ENCODE results near the gene SLC9C1. TPM values are rescaled to one million over a fixed set of nuclear protein-coding genes. Genes with fewer than 3 reads are reported as not detected.

SLC9C1 gene
- total and polyA plus RNA-seq, 2 donors, result 0.11 to 0.94 TPM

DNA sequence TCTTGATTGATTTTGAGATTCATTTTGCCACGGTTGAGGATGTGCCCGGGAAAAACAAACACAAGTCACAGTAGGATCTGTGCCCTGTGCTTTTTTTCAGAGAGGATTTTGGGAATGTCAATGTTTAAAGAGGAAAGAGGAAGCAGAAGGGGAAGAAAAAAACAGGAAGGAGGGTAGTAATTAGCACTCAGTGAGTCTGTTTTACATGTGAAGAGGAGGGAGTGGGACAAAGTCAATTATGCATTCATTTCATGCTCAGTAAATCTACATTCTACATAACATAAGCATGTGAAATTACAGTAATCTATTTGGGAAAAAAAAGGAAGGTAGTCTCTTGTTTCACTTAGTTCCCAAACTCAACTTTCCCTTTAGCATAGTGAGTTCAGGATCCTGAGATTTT lies 20.6 kb upstream of the SLC9C1 start:
- H3K36me3 ChIP-seq (ENCODE audit: control insufficient read depth in 2 of 2, insufficient read depth in 2 of 2, low read length in 1 of 2), result no peaks in the 10 kb centered on the region
- H3K9me3 ChIP-seq (ENCODE audit: control insufficient read depth in 2 of 2, insufficient read depth in 1 of 2, low read length in 1 of 2), result no peaks in the 10 kb centered on the region
- no peak for DNase-seq (ENCODE audit: low read depth in 6 of 9, low spot score in 9 of 9)
- WGBS, result 97% methylated on average over 2 of the region's 2 CpGs
- H3K4me1 ChIP-seq (ENCODE audit: control insufficient read depth in 2 of 2, insufficient read depth in 2 of 2, low read length in 2 of 2), result no peaks in the 10 kb centered on the region
- no peak overlapping the region for H3K27ac ChIP-seq (ENCODE audit: low read depth in 1 of 2, low read length in 1 of 2)
- no peak overlapping the region for H3K4me3 ChIP-seq (ENCODE audit: low read length in 2 of 2)
- H3K27me3 ChIP-seq (ENCODE audit: control insufficient read depth in 2 of 2, insufficient read depth in 1 of 2, low read length in 1 of 2), result no peaks in the 10 kb centered on the region

GRCh38 chr3:112308151-112308911 lies 14.3 kb upstream of the SLC9C1 start:
- Histone ChIP-seq H3K4me1 (ENCODE audit: control insufficient read depth in 2 of 2, insufficient read depth in 2 of 2, low read length in 2 of 2) (peaks cover 8 to 18% of the 10 kb centered on the region in 2 donors), H3K4me3 (ENCODE audit: low read length in 2 of 2) (no peak overlapping the region), H3K27ac (ENCODE audit: low read depth in 1 of 2, low read length in 1 of 2) (no peak overlapping the region), H3K9me3 (ENCODE audit: control insufficient read depth in 2 of 2, insufficient read depth in 1 of 2, low read length in 1 of 2) (no peaks in the 10 kb centered on the region), H3K36me3 (ENCODE audit: control insufficient read depth in 2 of 2, insufficient read depth in 2 of 2, low read length in 1 of 2) (no peaks in the 10 kb centered on the region), H3K27me3 (ENCODE audit: control insufficient read depth in 2 of 2, insufficient read depth in 1 of 2, low read length in 1 of 2) (no peaks in the 10 kb centered on the region)
- 70% methylated on average over 7 of the region's 7 CpGs for WGBS
- peak in 2 of 9 donors; percentile 26 to 59 for DNase-seq (ENCODE audit: low read depth in 6 of 9, low spot score in 9 of 9)

DNA sequence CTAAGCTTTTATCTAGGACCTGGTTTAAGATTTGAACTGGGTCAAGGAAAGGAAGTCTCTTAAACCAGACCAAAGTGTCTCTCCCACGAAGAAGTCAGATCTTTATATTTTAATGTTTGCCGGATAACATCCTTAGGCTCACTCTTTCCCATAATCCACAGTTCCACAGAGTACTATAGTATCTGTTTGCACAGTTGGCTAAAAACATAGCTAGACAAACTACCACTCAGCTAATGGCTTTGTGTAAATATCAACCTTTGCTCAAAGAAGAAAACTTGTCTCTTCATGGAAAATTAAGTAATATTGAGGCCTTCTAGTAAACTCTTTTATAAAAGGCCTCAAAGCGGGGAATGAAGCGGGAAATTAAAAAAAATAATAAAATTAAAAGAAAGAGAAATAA lies 13.5 kb upstream of the SLC9C1 start:
- no peaks in the 10 kb centered on the region for H3K27me3 ChIP-seq (ENCODE audit: control insufficient read depth in 2 of 2, insufficient read depth in 1 of 2, low read length in 1 of 2)
- H3K36me3 ChIP-seq (ENCODE audit: control insufficient read depth in 2 of 2, insufficient read depth in 2 of 2, low read length in 1 of 2), result no peaks in the 10 kb centered on the region
- DNase-seq (ENCODE audit: low read depth in 6 of 9, low spot score in 9 of 9), result no peak
- H3K27ac ChIP-seq (ENCODE audit: low read depth in 1 of 2, low read length in 1 of 2), result no peak overlapping the region
- WGBS, result 88% methylated on average over 4 of the region's 4 CpGs
- H3K4me3 ChIP-seq (ENCODE audit: low read length in 2 of 2), result no peak overlapping the region
- peaks cover 0 to 3% of the 10 kb centered on the region in 2 donors for H3K9me3 ChIP-seq (ENCODE audit: control insufficient read depth in 2 of 2, insufficient read depth in 1 of 2, low read length in 1 of 2)
- H3K4me1 ChIP-seq (ENCODE audit: control insufficient read depth in 2 of 2, insufficient read depth in 2 of 2, low read length in 2 of 2), result peaks cover 11 to 25% of the 10 kb centered on the region in 2 donors

DNA sequence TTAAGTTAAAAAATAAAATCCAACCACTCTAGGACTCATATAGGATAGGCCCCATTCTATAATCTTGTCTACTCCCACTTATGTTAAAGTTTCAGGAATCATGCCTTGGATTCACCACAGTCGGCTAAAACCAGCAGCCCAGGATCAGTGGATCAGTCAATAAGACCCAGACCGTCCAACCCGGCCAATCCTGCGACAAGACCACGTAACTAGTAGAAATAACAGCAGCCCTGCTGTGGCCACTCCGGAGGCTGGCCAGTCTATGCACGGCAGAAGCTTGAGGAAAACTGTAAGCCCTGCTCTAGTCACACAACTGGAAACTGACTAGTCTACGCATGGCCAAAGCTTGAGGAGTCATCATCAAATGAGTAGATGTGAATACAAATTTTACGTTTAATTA lies 12.8 kb upstream of the SLC9C1 start:
- peaks cover 0 to 3% of the 10 kb centered on the region in 2 donors for H3K36me3 ChIP-seq (ENCODE audit: control insufficient read depth in 2 of 2, insufficient read depth in 2 of 2, low read length in 1 of 2)
- no peak overlapping the region for H3K4me3 ChIP-seq (ENCODE audit: low read length in 2 of 2)
- H3K4me1 ChIP-seq (ENCODE audit: control insufficient read depth in 2 of 2, insufficient read depth in 2 of 2, low read length in 2 of 2), result peaks cover 15 to 33% of the 10 kb centered on the region in 2 donors
- no peak for DNase-seq (ENCODE audit: low read depth in 6 of 9, low spot score in 9 of 9)
- WGBS, result 94% methylated on average over 9 of the region's 9 CpGs
- peaks cover 0 to 10% of the 10 kb centered on the region in 2 donors for H3K9me3 ChIP-seq (ENCODE audit: control insufficient read depth in 2 of 2, insufficient read depth in 1 of 2, low read length in 1 of 2)
- H3K27ac ChIP-seq (ENCODE audit: low read depth in 1 of 2, low read length in 1 of 2), result no peak overlapping the region
- no peaks in the 10 kb centered on the region for H3K27me3 ChIP-seq (ENCODE audit: control insufficient read depth in 2 of 2, insufficient read depth in 1 of 2, low read length in 1 of 2)

- H3K27ac ChIP-seq (ENCODE audit: low read depth in 1 of 2, low read length in 1 of 2), result no peak overlapping the region
Observed at GRCh38 chr3:112304611-112305010, 10.6 kb upstream of the SLC9C1 start.

DNA sequence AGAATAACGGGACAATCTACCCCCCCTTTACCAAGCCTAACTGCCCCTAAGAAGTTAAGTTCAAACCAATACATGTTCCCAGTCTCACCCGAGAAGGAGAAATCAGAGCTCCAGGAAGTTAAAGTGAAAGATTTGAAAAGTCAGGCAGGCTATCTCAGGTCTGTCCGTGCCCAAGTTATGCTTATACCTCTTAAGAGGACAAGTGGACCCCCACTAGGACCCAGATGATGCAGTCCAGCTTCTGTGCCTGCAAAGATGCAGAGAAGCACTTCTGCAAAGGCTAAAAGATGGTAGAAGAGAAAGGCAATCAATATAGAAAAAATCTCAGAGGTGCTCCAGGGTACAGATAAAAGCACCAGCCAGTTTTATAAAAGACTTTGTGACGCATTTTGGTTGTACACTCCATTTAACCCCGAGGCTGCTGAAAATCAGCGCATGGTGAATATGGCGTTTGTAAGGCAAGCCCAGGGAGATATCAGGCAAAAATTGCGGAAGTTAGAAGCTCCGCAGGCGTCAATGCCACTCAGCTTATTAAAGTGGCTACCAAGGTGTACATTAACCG lies 9.8 kb upstream of the SLC9C1 start:
- peaks cover 15 to 35% of the 10 kb centered on the region in 2 donors for H3K4me1 ChIP-seq (ENCODE audit: control insufficient read depth in 2 of 2, insufficient read depth in 2 of 2, low read length in 2 of 2)
- peaks cover 0 to 3% of the 10 kb centered on the region in 2 donors for H3K36me3 ChIP-seq (ENCODE audit: control insufficient read depth in 2 of 2, insufficient read depth in 2 of 2, low read length in 1 of 2)
- peaks cover 0 to 11% of the 10 kb centered on the region in 2 donors for H3K9me3 ChIP-seq (ENCODE audit: control insufficient read depth in 2 of 2, insufficient read depth in 1 of 2, low read length in 1 of 2)
- H3K27me3 ChIP-seq (ENCODE audit: control insufficient read depth in 2 of 2, insufficient read depth in 1 of 2, low read length in 1 of 2), result no peaks in the 10 kb centered on the region
- H3K4me3 ChIP-seq (ENCODE audit: low read length in 2 of 2), result peak overlapping the region; percentile 56 to 59
- peak in 2 of 9 donors; percentile 24 to 67 for DNase-seq (ENCODE audit: low read depth in 6 of 9, low spot score in 9 of 9)
- peak overlapping the region; percentile 25 to 80 for H3K27ac ChIP-seq (ENCODE audit: low read depth in 1 of 2, low read length in 1 of 2)
- 13% methylated on average over 11 of the region's 11 CpGs for WGBS

More at GRCh38 chr3:112304611-112305010, 10.6 kb upstream of the SLC9C1 start:
- Histone ChIP-seq H3K4me3 (ENCODE audit: low read length in 2 of 2) (no peak overlapping the region), H3K4me1 (ENCODE audit: control insufficient read depth in 2 of 2, insufficient read depth in 2 of 2, low read length in 2 of 2) (peaks cover 15 to 34% of the 10 kb centered on the region in 2 donors), H3K9me3 (ENCODE audit: control insufficient read depth in 2 of 2, insufficient read depth in 1 of 2, low read length in 1 of 2) (peaks cover 0 to 11% of the 10 kb centered on the region in 2 donors), H3K27me3 (ENCODE audit: control insufficient read depth in 2 of 2, insufficient read depth in 1 of 2, low read length in 1 of 2) (no peaks in the 10 kb centered on the region), H3K36me3 (ENCODE audit: control insufficient read depth in 2 of 2, insufficient read depth in 2 of 2, low read length in 1 of 2) (peaks cover 0 to 3% of the 10 kb centered on the region in 2 donors)
- DNase-seq (ENCODE audit: low read depth in 6 of 9, low spot score in 9 of 9), result peak in 1 of 9 donors; percentile 40
- 88% methylated on average over 2 of the region's 2 CpGs for WGBS

- Histone ChIP-seq H3K4me3 (ENCODE audit: low read length in 2 of 2) (peak overlapping the region; percentile 56 to 59), H3K36me3 (ENCODE audit: control insufficient read depth in 2 of 2, insufficient read depth in 2 of 2, low read length in 1 of 2) (peaks cover 0 to 3% of the 10 kb centered on the region in 2 donors), H3K4me1 (ENCODE audit: control insufficient read depth in 2 of 2, insufficient read depth in 2 of 2, low read length in 2 of 2) (peaks cover 17 to 39% of the 10 kb centered on the region in 2 donors), H3K27ac (ENCODE audit: low read depth in 1 of 2, low read length in 1 of 2) (peak overlapping the region; percentile 25 to 80), H3K27me3 (ENCODE audit: control insufficient read depth in 2 of 2, insufficient read depth in 1 of 2, low read length in 1 of 2) (no peaks in the 10 kb centered on the region), H3K9me3 (ENCODE audit: control insufficient read depth in 2 of 2, insufficient read depth in 1 of 2, low read length in 1 of 2) (peaks cover 0 to 11% of the 10 kb centered on the region in 2 donors)
- 53% methylated on average over 12 of the region's 12 CpGs for WGBS
- DNase-seq (ENCODE audit: low read depth in 6 of 9, low spot score in 9 of 9), result peak in 3 of 9 donors; percentile 30 to 74 (median 50)
Observed at GRCh38 chr3:112302881-112303763, 9.1 kb upstream of the SLC9C1 start.

DNA sequence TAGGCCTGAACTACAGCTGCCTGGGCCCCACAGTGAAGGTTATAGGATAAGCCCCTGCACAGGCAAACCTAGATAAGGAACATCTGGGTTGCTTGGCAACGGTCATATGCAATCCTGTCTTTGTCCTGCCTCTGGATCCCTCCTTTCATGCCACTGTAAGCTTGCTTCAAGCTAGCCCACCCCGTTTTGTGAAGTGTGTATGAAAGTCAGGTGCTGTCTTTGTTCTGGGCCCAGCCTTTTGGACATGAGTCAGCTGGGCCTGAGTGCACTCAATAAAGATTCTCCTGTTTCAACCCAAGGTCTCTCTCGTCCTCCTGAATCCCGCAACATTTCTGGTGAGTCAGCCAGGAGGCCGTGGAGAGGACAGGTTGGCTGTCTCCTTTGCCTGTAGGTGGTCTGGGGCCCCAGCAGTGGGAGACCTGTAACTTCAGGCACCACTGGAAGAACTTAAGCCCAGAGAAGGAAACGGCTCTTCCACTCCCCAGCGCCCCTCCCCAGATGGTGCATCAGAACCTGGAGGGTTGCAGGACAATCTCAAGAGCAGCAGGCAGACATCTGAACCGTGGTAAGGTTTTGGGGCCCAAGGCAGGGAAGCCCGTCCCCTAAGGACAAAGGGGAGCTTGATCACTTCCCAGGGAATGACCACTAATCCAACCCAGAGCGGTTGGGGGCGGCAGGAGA lies 8.3 kb upstream of the SLC9C1 start:
- WGBS, result 82% methylated on average over 11 of the region's 11 CpGs
- peaks cover 17 to 39% of the 10 kb centered on the region in 2 donors for H3K4me1 ChIP-seq (ENCODE audit: control insufficient read depth in 2 of 2, insufficient read depth in 2 of 2, low read length in 2 of 2)
- peak in 4 of 9 donors; percentile 39 to 73 (median 54) for DNase-seq (ENCODE audit: low read depth in 6 of 9, low spot score in 9 of 9)
- H3K27ac ChIP-seq (ENCODE audit: low read depth in 1 of 2, low read length in 1 of 2), result peak overlapping the region; percentile 36 to 80
- peaks cover 0 to 11% of the 10 kb centered on the region in 2 donors for H3K9me3 ChIP-seq (ENCODE audit: control insufficient read depth in 2 of 2, insufficient read depth in 1 of 2, low read length in 1 of 2)
- H3K27me3 ChIP-seq (ENCODE audit: control insufficient read depth in 2 of 2, insufficient read depth in 1 of 2, low read length in 1 of 2), result no peaks in the 10 kb centered on the region
- peak overlapping the region in 1 of 2 donors; percentile 56 for H3K4me3 ChIP-seq (ENCODE audit: low read length in 2 of 2)
- H3K36me3 ChIP-seq (ENCODE audit: control insufficient read depth in 2 of 2, insufficient read depth in 2 of 2, low read length in 1 of 2), result peaks cover 0 to 3% of the 10 kb centered on the region in 2 donors

All from thymus (tissue), 11 donors.